ENCODE measurements around the gene GABARAP. TPM values are rescaled to one million over a fixed set of nuclear protein-coding genes. Genes with fewer than 3 reads are reported as not detected.

Gene GABARAP
- total RNA-seq, 1 donor from 2014 or later = 277 TPM

GRCh38 chr17:7211491-7212273, 30.6 kb downstream of the GABARAP start:
- no peak for DNase-seq (ENCODE audit: low read depth)
- peak overlapping the region; percentile 12 for H3K4me3 ChIP-seq (ENCODE audit: low read depth, low read length)
- no peak for TF ChIP-seq CTCF (IDR thresholded peaks at IDR 0.05; ENCODE audit: insufficient read depth, low read length, poor library complexity, severe bottlenecking)

DNA sequence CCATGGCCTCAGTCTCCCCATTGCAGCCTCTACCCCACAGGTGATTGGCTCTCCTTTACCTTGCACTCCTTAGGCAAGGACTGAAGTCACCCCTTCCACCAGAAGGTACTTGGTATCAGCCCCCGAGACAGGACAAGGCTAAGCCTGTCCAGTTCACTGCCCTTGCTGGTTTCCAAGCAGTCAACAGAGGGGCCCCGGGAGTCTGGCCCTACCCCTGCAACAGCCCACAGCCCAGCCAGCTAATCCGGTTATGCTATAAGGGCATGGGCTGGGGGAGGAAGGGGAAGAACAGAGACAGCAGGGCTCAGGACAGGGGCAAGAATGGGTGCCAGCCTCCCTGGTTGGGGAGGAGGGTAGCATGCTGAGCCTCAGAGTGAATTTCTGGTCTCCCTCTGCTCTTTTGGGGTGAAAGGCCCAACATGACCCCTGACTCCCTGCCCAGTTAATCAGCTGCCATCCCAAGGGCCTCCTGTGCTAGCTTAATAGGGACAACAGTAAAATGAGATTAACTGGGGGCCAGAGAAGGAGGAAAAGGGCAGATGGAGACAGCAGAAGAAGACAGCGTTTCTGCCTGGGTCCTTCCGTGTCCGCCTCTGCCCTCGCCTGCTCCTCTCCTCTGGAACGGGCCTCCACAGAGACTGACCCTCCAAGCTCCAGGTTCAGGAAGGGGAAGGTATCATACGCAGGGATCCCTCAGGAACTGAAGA, 33.3 kb downstream of the GABARAP start:
- no peak for DNase-seq (ENCODE audit: low read depth)
- no peak for TF ChIP-seq CTCF (IDR thresholded peaks at IDR 0.05; ENCODE audit: insufficient read depth, low read length, poor library complexity, severe bottlenecking)
- Histone ChIP-seq H3K4me3 (ENCODE audit: low read depth, low read length) (no peak overlapping the region), H3K36me3 (ENCODE audit: control insufficient read depth, insufficient read depth, low read length) (peaks cover 2% of the 10 kb centered on the region), H3K27me3 (ENCODE audit: control insufficient read depth, insufficient read depth, low read length) (no peaks in the 10 kb centered on the region)

More at GRCh38 chr17:7211491-7212273, 30.6 kb downstream of the GABARAP start:
- no peaks in the 10 kb centered on the region for H3K27me3 ChIP-seq (ENCODE audit: control insufficient read depth, insufficient read depth, low read length)
- H3K36me3 ChIP-seq (ENCODE audit: control insufficient read depth, insufficient read depth, low read length) = no peaks in the 10 kb centered on the region

DNA sequence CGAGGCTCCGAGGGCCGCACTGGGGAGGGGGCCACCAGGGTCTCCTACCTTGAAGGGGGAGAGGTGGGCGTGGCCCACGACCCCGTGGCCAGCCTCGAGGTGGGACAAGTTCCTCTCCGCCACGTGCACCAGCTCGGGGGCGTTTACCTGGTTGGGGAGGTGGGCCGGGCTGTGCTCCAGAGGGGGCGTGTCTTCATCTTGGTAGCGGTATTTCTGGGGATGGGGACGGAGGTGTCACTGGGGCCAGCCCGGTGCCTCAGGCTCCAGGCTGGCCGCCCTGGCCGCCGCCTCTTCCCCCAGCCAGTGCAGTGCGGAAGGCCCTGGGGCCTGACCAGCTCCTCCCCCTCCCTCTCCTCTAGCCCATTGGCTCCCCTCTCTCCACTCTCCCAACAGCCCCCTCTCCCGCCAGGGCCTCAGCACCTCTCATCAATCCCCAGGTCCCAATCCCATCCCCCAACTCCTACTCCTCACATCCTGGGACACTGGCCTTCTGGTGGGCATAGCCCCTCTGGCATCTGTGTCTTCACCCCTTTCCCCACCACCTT, 34.1 kb downstream of the GABARAP start:
- H3K4me3 ChIP-seq (ENCODE audit: low read depth, low read length) = no peak overlapping the region
- H3K27me3 ChIP-seq (ENCODE audit: control insufficient read depth, insufficient read depth, low read length) = no peaks in the 10 kb centered on the region
- peaks cover 2% of the 10 kb centered on the region for H3K36me3 ChIP-seq (ENCODE audit: control insufficient read depth, insufficient read depth, low read length)
- TF ChIP-seq CTCF (IDR thresholded peaks at IDR 0.05; ENCODE audit: insufficient read depth, low read length, poor library complexity, severe bottlenecking) = no peak
- no peak for DNase-seq (ENCODE audit: low read depth)

DNA sequence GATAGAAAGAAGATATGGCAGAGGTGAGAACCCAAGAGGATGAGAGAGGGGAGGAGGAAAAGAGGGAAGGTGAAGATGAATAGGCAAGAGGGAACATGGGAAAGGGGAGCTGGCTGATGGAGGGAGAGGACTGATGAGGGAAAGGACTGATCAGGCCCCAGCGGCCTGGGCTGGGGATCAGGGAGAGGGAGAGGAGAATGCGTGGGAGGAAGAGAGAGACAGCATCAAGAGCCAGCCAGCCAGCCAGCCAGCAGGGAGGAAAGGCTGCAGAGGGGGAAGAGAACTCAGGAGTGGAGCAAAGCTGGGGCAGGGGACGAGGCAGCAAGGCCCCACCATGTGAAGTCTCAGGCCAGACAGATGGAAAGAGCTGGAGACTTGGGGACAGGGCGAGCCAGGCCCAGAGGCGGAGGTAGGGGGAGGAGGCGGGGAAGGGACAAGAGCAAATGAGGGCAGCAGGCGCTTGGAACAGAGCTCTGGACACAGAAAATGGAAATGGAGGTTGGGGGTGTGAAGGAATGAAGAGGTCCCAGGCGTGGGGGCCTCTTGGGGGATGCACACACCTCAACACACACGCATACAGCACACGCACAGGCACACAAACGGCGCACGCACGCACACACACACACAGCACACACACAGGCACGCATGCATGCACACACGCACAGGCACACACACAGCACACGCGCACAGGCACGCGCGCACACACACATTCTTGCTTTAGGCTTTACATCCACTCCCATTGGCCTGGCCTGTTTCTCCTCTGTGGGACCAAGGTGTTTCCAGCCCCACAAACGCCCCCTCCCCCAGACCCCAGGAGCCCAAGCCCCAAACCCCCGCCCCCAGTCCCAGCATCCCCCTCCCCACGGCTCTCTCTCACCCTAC, 34.9 kb downstream of the GABARAP start:
- H3K36me3 ChIP-seq (ENCODE audit: control insufficient read depth, insufficient read depth, low read length) = peaks cover 4% of the 10 kb centered on the region
- TF ChIP-seq CTCF (IDR thresholded peaks at IDR 0.05; ENCODE audit: insufficient read depth, low read length, poor library complexity, severe bottlenecking) = no peak

DNA sequence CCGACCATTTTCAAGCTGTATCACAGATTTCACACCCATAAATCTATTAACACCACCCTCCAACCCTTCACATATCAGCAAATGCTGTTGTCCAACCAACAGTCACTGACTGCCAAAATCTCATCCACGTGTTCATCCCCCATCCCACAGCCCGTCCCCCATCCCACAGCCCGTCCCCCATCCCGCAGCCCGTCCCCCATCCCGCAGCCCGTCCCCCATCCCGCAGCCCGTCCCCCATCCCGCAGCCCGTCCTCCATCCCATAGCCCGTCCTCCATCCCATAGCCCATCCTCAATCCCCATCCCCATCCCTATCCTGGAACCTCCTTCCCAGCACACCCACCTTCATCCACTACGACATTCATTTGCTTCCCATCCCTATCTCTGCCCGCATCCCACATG, 36.7 kb downstream of the GABARAP start:
- no peak for DNase-seq (ENCODE audit: low read depth)
- Histone ChIP-seq H3K4me3 (ENCODE audit: low read depth, low read length) (peak overlapping the region; percentile 29), H3K36me3 (ENCODE audit: control insufficient read depth, insufficient read depth, low read length) (peaks cover 4% of the 10 kb centered on the region), H3K27me3 (ENCODE audit: control insufficient read depth, insufficient read depth, low read length) (no peaks in the 10 kb centered on the region)
- no peak for TF ChIP-seq CTCF (IDR thresholded peaks at IDR 0.05; ENCODE audit: insufficient read depth, low read length, poor library complexity, severe bottlenecking)

More for the DNA sequence above, 34.9 kb downstream of the GABARAP start:
- H3K4me3 ChIP-seq (ENCODE audit: low read depth, low read length) = no peak overlapping the region
- H3K27me3 ChIP-seq (ENCODE audit: control insufficient read depth, insufficient read depth, low read length) = no peaks in the 10 kb centered on the region
- DNase-seq (ENCODE audit: low read depth) = no peak

All from kidney epithelial cell (primary cell).